NCI-H69 (cell line): ENCODE results near the gene ZNF292.
A peak's percentile ranks its signal among the peaks of the same experiment; 100 is the strongest.

Experiments used
- DNase-seq: peaks from one replicate; lab custom pipeline; 2025; lab: John Stamatoyannopoulos, UW

Gene ZNF292

DNA sequence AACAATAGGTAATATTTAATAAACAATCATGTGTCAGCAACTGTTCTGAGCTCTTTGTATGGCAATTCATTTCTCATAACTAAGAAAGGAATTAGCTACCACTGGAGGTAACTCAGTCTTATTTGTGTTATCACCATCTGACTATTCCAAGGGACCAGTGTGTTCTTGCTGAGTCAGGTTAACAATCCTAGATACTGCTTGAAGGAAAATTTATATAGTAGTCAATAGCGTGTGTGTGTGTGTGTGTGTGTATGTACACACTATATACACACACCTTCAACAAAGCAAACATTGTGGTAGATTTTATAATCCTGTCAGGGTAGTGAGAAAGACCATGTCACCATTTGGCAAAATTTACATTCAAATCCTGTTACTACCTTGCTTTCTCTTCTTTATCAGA is 121.3 kb downstream of the ZNF292 start:
- no peak for DNase-seq

DNA sequence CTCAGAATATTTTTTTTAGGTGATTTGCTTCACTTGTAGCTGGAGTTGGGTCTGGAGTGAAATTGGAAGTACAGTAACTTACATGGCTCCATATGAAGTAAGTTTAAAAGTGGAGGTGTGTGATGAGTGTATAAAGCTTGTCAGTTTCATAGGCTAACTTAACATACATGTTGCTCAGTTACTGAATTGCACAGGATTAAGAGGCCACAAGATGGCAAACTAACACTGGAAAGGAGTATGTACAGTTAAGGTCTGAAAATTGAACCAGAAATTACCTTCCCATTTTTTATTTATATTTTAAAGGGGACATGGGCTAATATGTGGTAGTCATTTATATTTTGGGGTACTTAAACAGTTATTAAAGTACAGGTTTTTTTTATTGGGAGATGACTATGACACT is 121.8 kb downstream of the ZNF292 start:
- DNase-seq = peak; percentile 59

DNA sequence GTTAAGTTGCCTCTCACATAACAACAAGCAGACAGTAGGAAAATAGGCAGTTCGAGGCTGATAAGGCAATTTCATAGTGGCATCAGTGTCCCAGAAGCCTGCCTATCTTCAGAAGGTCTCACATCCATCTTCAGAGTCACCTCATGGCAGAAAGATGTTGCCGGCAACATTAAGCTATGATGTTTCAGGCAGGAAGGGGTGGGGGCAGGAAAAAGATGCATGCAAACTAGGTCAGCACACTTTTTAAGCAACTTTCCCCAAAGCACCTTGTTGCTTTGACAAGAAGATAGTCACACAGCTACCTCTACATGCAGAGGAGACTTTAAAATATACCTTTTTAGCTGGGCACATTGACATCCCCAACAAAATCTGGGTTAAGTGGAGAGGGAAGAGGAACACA is 123.8 kb downstream of the ZNF292 start:
- no peak for DNase-seq

DNA sequence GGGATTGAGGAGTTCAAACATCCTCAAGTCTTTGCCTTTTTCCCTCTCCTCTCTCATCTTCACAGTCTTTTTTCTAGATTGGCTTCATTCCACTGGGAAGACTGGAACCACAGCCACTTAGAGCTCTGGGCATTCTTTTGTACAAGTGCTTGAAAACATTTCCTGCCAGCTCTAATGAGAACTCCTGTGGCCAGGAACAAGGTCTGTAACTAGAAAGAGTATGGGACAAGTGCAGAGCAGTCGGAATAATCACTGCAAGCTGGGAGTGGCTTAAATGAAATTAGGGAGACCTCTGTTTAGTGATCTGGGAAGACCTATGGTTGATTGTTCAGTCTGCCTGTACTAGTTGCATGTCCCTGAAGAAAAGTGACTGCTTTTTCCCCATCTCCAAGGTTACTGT is 126.1 kb downstream of the ZNF292 start:
- no peak for DNase-seq

DNA sequence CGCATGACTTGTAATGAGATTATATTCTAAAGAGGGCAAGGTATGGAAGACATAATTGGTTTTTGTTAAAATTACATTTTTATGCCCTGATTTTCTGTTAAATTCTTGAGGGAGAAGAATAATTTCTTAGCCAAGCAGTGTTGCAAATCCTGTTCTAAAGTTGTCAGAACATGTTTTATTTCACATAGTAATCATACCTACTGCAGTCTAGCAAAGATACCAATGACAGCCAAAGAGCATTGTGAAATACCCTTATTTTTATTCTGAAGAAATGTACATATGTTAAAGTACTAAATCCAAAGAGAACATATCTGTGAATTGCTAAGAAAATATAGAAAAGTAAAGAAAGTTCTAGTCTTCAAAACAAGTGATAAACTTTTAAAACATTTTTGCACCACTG is 127.4 kb downstream of the ZNF292 start:
- DNase-seq = no peak

DNA sequence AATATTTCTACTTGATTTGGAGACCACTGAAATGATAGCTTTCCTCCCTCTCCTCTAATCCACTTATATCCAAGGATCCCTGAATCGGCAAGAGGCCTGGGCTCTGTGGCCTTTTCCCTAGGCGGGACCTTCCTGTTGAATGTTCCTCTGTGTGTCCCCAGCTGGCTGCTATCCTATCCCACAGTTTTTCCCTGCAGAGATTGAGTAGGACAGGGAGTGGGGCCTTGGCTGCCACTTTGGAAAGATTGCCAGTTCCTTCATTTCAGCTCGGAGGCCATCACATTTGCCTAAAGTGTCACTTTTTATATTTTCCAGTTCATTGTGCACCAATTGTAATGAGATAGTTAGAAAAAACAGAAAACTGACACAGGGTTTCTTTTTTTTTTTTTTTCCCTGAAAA is 128.1 kb downstream of the ZNF292 start:
- no peak for DNase-seq

DNA sequence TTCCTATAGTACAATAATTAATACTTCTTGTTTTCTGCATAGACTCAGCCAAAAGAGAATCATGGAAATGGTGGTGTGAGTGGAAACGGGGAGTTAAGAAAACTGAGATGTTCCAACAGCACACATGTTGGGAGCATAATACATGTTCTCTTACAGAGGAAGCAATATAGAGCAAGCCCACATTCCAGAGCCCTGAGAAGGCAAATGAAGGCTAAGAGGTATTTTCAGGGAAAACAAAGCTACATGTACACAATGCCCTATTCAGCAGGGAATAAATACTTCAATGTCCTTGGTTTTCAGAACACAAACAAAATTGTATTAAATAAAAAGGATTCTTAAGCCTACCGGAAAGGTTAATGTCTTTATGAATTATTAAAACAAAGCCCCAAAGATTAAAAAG is 131.9 kb downstream of the ZNF292 start:
- DNase-seq = no peak

DNA sequence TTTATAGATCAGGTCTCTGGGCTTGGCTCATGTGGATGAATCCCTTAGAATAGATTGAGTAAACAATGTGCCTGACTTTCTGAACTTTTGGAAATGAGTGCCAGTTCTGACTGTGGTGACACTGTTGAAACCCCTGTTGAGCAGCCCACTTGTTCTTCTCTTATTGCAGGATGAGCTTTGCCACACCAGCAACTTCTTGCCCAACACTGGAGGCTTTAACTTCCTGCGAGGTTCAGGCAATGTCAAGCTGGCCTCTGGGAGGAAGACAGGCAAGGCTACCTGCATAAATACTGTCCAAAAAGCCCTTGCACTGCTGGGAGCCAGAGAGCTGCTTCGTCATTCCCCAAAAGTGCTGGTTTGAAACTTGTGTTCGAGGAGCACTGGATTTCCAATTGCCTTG is 134.2 kb downstream of the ZNF292 start:
- DNase-seq = no peak

DNA sequence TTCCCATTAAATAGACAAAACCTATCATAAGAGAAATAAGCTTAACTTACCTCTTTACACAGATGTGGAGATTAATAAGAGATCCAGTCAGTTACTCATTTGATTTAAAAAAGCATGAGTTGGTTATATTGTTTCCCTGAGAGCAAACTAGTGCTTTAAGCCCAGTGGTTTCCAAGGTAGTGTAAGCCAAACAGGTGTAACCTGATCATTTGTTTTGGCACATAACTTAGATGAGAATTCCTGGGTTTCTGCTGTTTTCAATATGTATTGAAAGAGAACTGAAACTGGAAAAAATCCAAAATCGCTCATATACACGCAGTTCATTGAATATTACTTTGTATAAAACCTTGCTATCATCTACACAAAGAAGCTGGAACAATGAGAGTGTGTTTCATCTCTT is 136.5 kb downstream of the ZNF292 start:
- peak; percentile 62 for DNase-seq

DNA sequence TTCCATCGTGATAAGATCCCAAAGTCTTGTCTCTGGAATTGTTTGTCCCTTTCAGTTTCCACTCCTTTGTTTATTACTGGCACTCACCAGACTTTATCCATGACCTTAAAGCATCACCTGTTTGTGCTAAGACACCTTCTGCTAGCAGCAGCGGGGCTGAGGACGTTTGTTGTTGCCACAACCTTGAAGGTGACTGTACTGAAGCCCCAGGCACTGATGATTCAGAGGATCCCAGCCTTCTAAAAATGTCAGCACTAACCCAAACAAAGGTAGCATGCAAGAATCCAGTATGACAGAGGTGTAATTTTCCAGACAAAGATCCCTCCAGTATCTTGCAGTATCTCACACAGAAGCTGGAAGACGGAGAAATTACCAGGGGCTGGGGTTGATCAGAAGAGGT is 138.2 kb downstream of the ZNF292 start:
- no peak for DNase-seq

DNA sequence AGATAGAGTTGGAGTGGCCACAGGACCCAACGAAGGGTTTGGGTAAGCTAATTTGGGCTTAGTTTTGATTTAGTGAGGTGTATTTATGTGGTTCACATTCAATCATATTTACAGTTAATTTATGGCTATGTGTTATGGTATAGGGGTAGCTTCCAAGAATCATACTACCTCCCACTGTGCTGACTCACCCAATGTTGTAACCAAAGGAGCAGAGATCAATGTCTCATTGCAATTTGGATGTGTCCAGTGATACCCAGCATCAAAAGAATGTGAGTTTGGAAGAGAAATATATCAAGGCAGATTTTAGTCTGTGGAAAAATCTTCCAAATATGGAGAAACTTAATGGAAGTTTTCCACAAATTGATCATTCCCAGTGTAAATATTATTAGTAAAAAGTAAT is 141.8 kb downstream of the ZNF292 start:
- DNase-seq = peak; percentile 13

DNA sequence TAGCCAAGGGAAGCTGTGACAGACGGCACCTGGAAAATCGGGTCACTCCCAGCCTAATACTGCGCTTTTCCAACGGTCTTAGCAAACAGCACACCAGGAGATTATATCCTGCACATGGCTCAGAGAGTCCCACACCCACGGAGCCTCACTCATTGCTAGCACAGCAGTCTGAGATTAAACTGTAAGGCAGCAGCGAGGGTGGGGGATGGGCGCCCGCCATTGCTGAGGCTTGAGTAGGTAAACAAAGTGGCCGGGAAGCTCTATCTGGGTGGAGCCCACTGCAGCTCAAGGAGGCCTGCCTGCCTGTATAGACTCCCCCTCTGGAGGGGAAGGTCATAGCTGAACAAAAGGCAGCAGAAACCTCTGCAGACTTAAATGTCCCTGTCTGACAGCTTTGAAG is 145.9 kb downstream of the ZNF292 start:
- DNase-seq = peak; percentile 64

DNA sequence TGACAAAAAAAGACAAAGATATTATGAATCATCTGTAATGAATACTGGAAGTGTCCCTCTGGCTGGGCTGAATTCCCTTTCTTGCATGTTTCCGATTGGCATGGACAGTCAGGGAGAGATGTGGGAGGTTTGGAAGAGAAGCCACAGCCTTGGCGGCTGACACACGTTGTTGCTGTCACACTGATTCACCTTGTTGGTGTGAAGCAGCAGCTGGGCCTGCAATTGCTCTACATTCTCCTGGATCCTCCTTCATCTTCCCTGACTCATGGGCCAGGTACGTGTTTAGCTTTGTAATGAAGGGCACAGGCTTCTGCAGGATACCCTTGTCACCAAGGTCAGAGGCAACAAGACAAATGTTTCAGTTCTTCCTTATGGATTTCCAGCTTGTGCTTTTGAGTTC is 153.6 kb downstream of the ZNF292 start:
- DNase-seq = no peak

DNA sequence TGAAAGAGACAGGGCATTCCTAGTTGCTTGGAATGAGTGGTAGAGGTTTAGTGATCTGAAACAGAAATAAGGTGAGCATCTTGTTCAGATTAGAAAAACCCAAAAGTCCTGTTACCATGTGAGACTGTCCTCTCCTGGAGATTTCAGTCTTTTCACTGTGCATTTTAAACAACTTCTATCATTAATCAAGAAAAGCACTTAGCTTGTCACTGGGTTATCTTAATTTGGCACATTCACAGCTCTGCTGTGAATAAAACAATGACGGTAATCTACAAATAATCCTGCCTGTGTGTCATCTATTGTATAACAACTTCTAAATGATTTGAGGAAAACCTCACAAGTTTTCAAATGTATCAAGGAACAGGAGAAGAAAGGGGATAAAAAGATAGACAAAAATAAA is 157.5 kb downstream of the ZNF292 start:
- DNase-seq = no peak
